Natural killer cell (primary cell): ENCODE data around the gene SF3B1. TPM values are rescaled to one million over a fixed set of nuclear protein-coding genes. Genes with fewer than 3 reads are reported as not detected.

Experiments used
- ATAC-seq, 3 donors: fragments of 150-1000 bp in 2 of 3; fragments of 200-7000 bp in 1 of 3; cut with Tn5 transposase; 1 replicate in 1 of 3; 2 replicates in 2 of 3; pipeline ENCODE4 v1.10.0; 2021; ENCODE audit warnings: mild to moderate bottlenecking in 2 of 3, moderate library complexity in 2 of 3
- DNase-seq, 2 donors: peaks; one replicate each; pipeline versions ENCODE4 v3.0.0 to v3.0.0-alpha.2; 2013 to 2021; ENCODE audit warnings: mixed read lengths in 1 of 2
- H3K27ac ChIP-seq: one replicate; pipeline ENCODE4 v1.5.1; 2013; ENCODE audit warnings: mild to moderate bottlenecking, low read length
- H3K27me3 ChIP-seq: one replicate; pipeline ENCODE4 v1.6.1; 2013; ENCODE audit warnings: low read length; ENCODE audit not compliant: control insufficient read depth, insufficient read depth
- H3K36me3 ChIP-seq: one replicate; pipeline ENCODE4 v1.6.1; 2013; ENCODE audit warnings: low read length; ENCODE audit not compliant: control insufficient read depth, insufficient read depth
- H3K4me1 ChIP-seq: one replicate; pipeline ENCODE4 v1.6.1; 2013; ENCODE audit warnings: low read length; ENCODE audit not compliant: control insufficient read depth, insufficient read depth
- H3K4me3 ChIP-seq: one replicate; pipeline ENCODE4 v1.5.1; 2013; ENCODE audit warnings: low read length
- H3K9me3 ChIP-seq: one replicate; pipeline ENCODE4 v1.6.1; 2013; ENCODE audit warnings: low read length; ENCODE audit not compliant: control insufficient read depth, insufficient read depth
- H3K27ac Mint-ChIP-seq, 2 donors: one replicate each; pipeline ENCODE4 v1.8.0; 2022; ENCODE audit warnings: mild to moderate bottlenecking in 2 of 2, mixed read lengths in 2 of 2, moderate library complexity in 1 of 2
- H3K27me3 Mint-ChIP-seq, 2 donors: one replicate each; pipeline ENCODE4 v1.8.0; 2022; ENCODE audit warnings: low read depth in 2 of 2, mixed read lengths in 2 of 2
- H3K36me3 Mint-ChIP-seq: one replicate; pipeline ENCODE4 v1.8.0; 2022; ENCODE audit warnings: mixed read lengths
- H3K4me1 Mint-ChIP-seq, 2 donors: one replicate each; pipeline ENCODE4 v1.8.0; 2022; ENCODE audit warnings: mixed read lengths in 2 of 2
- H3K4me3 Mint-ChIP-seq: one replicate; pipeline ENCODE4 v1.8.0; 2022; ENCODE audit warnings: mild to moderate bottlenecking, moderate library complexity, mixed read lengths
- H3K9me3 Mint-ChIP-seq, 2 donors: one replicate each; pipeline ENCODE4 v1.8.0; 2022; ENCODE audit warnings: mixed read lengths in 2 of 2
- CTCF ChIP-seq: fragments of 200-600 bp; IDR thresholded peaks from one replicate; pipeline ENCODE4 v1.8.0; 2022; ENCODE audit warnings: antibody characterized with exemption
- WGBS: methylation state at CpG from one replicate; pipeline ENCODE4 v1.1.7; 2013; ENCODE audit warnings: missing lambda C conversion rate; ENCODE audit not compliant: insufficient coverage; 5-methylcytosine and 5-hydroxymethylcytosine counted together
- intact Hi-C: fragments of 100-400 bp; cut with micrococcal nuclease; formaldehyde crosslinking; loops from one replicate; pipeline ENCODE4 v1.14.2; 2022
- total RNA-seq, 4 donors: library from RNA; stranded (reverse); fragments of 120-200 nt in 1 of 4; gene quantifications; one replicate each; pipeline versions ENCODE4 v1.2.3 to v1.2.4, GENCODE V29; 2013 to 2022

SF3B1 gene
- total RNA-seq, 3 donors from 2014 or later (not counting 1 experiment from before 2014, with no cell fraction given), result 387 to 472 (median 447) TPM

GRCh38 chr2:197423307-197423706 lies 11.5 kb downstream of the SF3B1 start:
- no CpG with 5 or more reads among the region's 2 CpGs for WGBS
- H3K9me3 Mint-ChIP-seq, result no peaks in the 10 kb centered on the region
- H3K36me3 Mint-ChIP-seq, result no peaks in the 10 kb centered on the region
- no peak overlapping the region for H3K4me3 ChIP-seq
- intact Hi-C loops, result no loop called here
- no peaks in the 10 kb centered on the region for H3K27me3 ChIP-seq
- ATAC-seq, result no peak
- no peaks in the 10 kb centered on the region for H3K27me3 Mint-ChIP-seq
- H3K36me3 ChIP-seq, result peaks cover 44% of the 10 kb centered on the region
- peak overlapping the region; percentile 69 to 74 for H3K27ac Mint-ChIP-seq
- no peak for DNase-seq
- H3K4me1 Mint-ChIP-seq, result peaks cover 38 to 41% of the 10 kb centered on the region in 2 donors
- no peak for TF ChIP-seq CTCF
- H3K9me3 ChIP-seq, result no peaks in the 10 kb centered on the region
- no peak overlapping the region for H3K4me3 Mint-ChIP-seq
- H3K4me1 ChIP-seq, result peaks cover 32% of the 10 kb centered on the region
- no peak overlapping the region for H3K27ac ChIP-seq

GRCh38 chr2:197419438-197419837 lies 15.4 kb downstream of the SF3B1 start:
- peaks cover 18 to 22% of the 10 kb centered on the region in 2 donors for H3K4me1 Mint-ChIP-seq
- H3K4me3 Mint-ChIP-seq, result no peak overlapping the region
- H3K4me3 ChIP-seq, result no peak overlapping the region
- peak overlapping the region; percentile 49 to 53 for H3K27ac Mint-ChIP-seq
- peaks cover 11% of the 10 kb centered on the region for H3K4me1 ChIP-seq
- no peak for DNase-seq
- H3K9me3 ChIP-seq, result no peaks in the 10 kb centered on the region
- no peak for TF ChIP-seq CTCF
- ATAC-seq, result no peak
- H3K27ac ChIP-seq, result peak overlapping the region; percentile 28
- H3K36me3 Mint-ChIP-seq, result peaks cover 8% of the 10 kb centered on the region
- peaks cover 80% of the 10 kb centered on the region for H3K36me3 ChIP-seq
- H3K9me3 Mint-ChIP-seq, result no peaks in the 10 kb centered on the region
- H3K27me3 Mint-ChIP-seq, result no peaks in the 10 kb centered on the region
- no peaks in the 10 kb centered on the region for H3K27me3 ChIP-seq
- intact Hi-C loops, result loop anchor here (10.0 kb wide), 1 partner anchor 355 kb away; no protein-coding TSS in a partner anchor

GRCh38 chr2:197416268-197416667 lies 18.6 kb downstream of the SF3B1 start:
- ATAC-seq (no peak), DNase-seq (no peak)
- 100% methylated on average over 1 of the region's 1 CpG for WGBS
- Histone ChIP-seq H3K27ac (no peak overlapping the region), H3K4me1 (no peaks in the 10 kb centered on the region), H3K27me3 (no peaks in the 10 kb centered on the region), H3K36me3 (peaks cover 75% of the 10 kb centered on the region), H3K4me3 (no peak overlapping the region), H3K9me3 (no peaks in the 10 kb centered on the region)
- Mint-ChIP-seq H3K4me3 (no peak overlapping the region), H3K9me3 (no peaks in the 10 kb centered on the region), H3K27ac (peak overlapping the region; percentile 11 to 53), H3K27me3 (no peaks in the 10 kb centered on the region), H3K4me1 (peaks cover 10 to 15% of the 10 kb centered on the region in 2 donors), H3K36me3 (peaks cover 14% of the 10 kb centered on the region)
- no peak for TF ChIP-seq CTCF
- intact Hi-C loops, result loop anchor here (10.0 kb wide), 1 partner anchor 359 kb away; no protein-coding TSS in a partner anchor

GRCh38 chr2:197414515-197414914 lies 20.3 kb downstream of the SF3B1 start:
- Histone ChIP-seq H3K4me3 (no peak overlapping the region), H3K36me3 (peaks cover 71% of the 10 kb centered on the region), H3K27ac (no peak overlapping the region), H3K4me1 (no peaks in the 10 kb centered on the region), H3K27me3 (no peaks in the 10 kb centered on the region), H3K9me3 (no peaks in the 10 kb centered on the region)
- Mint-ChIP-seq H3K4me1 (peaks cover 4 to 15% of the 10 kb centered on the region in 2 donors), H3K27ac (peak overlapping the region; percentile 56 to 65), H3K36me3 (peaks cover 23% of the 10 kb centered on the region), H3K27me3 (no peaks in the 10 kb centered on the region), H3K9me3 (no peaks in the 10 kb centered on the region), H3K4me3 (no peak overlapping the region)
- intact Hi-C loops, result loop anchor here (10.0 kb wide), 1 partner anchor 360 kb away; no protein-coding TSS in a partner anchor
- ATAC-seq (no peak), DNase-seq (no peak)
- TF ChIP-seq CTCF, result no peak
- 92% methylated on average over 2 of the region's 2 CpGs for WGBS
